ENCODE results near the gene SULT1C2.

DNA sequence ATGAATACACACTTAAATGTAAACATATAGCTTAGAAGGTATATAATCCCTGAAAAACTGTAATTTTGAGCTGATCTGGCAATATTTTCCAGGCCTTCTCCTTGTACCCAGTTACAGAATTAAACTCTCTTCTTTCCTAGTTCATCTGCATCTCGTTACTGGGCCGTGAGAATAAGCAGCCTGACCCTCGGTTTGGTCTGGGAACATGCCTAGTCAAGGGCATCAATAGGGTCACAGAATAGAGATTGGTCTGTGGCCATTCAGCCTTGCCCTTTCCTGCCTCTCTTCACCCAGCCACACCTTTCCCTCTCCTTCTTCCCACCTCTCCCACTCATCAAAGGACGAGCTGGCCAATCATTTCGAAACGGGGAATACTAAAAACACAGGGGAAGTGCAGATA is 27.3 kb downstream of the SULT1C2 start:
- TF ChIP-seq ZNF274 (IDR thresholded peaks at IDR 0.05; ENCODE audit: low read depth, low read length) (no peak), YY1 (IDR thresholded peaks at IDR 0.05; ENCODE audit: insufficient read depth, insufficient read length) (no peak), SUZ12 (IDR thresholded peaks at IDR 0.05; ENCODE audit: extremely low read depth, insufficient read depth, insufficient read length) (no peak)
